Activated naive CD4-positive, alpha-beta T cell (primary cell): ENCODE measurements around the gene THSD4.

Source experiments
- DNase-seq, 4 experiments: peaks; one replicate each; lab custom pipeline; 2025; lab: John Stamatoyannopoulos, UW

The THSD4 gene

GRCh38 chr15:71495398-71495780, 380.1 kb downstream of the THSD4 start:
- DNase-seq, result no peak

GRCh38 chr15:71496336-71496955, 381.2 kb downstream of the THSD4 start:
- DNase-seq, result no peak

GRCh38 chr15:71501344-71502076, 386.2 kb downstream of the THSD4 start:
- no peak for DNase-seq

- DNase-seq, result no peak
Observed at GRCh38 chr15:71502077-71502432, 386.8 kb downstream of the THSD4 start.

GRCh38 chr15:71505962-71506361, 390.7 kb downstream of the THSD4 start:
- DNase-seq, result no peak

- DNase-seq, result no peak
Observed at GRCh38 chr15:71506946-71507345, 391.7 kb downstream of the THSD4 start.

- DNase-seq, result no peak
Observed at GRCh38 chr15:71508081-71508682, 392.9 kb downstream of the THSD4 start.

GRCh38 chr15:71509139-71509538, 393.9 kb downstream of the THSD4 start:
- DNase-seq, result no peak

GRCh38 chr15:71510763-71511162, 395.5 kb downstream of the THSD4 start:
- no peak for DNase-seq

GRCh38 chr15:71511796-71512681, 396.8 kb downstream of the THSD4 start:
- DNase-seq, result no peak

GRCh38 chr15:71512682-71513006, 397.4 kb downstream of the THSD4 start:
- DNase-seq, result no peak

- DNase-seq, result no peak
Observed at GRCh38 chr15:71515375-71516186, 400.3 kb downstream of the THSD4 start.

GRCh38 chr15:71517751-71518150, 402.5 kb downstream of the THSD4 start:
- DNase-seq, result no peak

- DNase-seq, result no peak
Observed at GRCh38 chr15:71518661-71519060, 403.4 kb downstream of the THSD4 start.

GRCh38 chr15:71526060-71526820, 411.0 kb downstream of the THSD4 start:
- no peak for DNase-seq

- DNase-seq, result no peak
Observed at GRCh38 chr15:71529361-71529760, 414.1 kb downstream of the THSD4 start.

- DNase-seq, result no peak
Observed at GRCh38 chr15:71530116-71530515, 414.8 kb downstream of the THSD4 start.

GRCh38 chr15:71532994-71533393, 417.7 kb downstream of the THSD4 start:
- DNase-seq, result no peak

GRCh38 chr15:71538181-71538580, 422.9 kb downstream of the THSD4 start:
- DNase-seq, result no peak

GRCh38 chr15:71541746-71542145, 426.5 kb downstream of the THSD4 start:
- DNase-seq, result no peak

GRCh38 chr15:71542836-71543235, 427.6 kb downstream of the THSD4 start:
- no peak for DNase-seq
